ENCODE measurements around the gene B3GALT5. TPM values are rescaled to one million over a fixed set of nuclear protein-coding genes. Genes with fewer than 3 reads are reported as not detected.

The B3GALT5 gene
- total RNA-seq, 2 experiments from 2014 or later = not detected

DNA sequence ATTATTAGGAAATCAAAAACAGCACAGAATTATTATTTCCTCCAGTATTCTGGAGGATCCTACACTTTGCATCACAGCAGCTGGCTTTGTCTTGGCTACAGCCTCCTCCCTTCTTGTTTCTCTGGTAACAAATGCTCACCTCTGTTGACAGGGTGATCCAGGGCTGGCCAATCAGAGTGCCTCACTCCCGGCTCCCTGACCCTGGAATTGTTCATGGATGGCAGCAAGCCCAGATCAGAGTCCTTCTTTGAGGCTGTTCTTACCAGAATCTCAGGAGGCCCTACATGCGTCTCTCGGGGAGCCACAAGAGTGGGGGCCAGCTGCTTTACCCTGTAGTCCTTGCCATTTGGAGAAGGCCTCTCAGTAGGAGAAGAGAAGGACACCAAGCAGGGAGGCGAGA lies 83.9 kb downstream of the B3GALT5 start:
- H3K4me3 Mint-ChIP-seq = no peak overlapping the region
- ChIA-PET POLR2A (interaction anchor here (0.6 kb wide), 1 partner anchor 110 kb away, joined by 4 read pairs; no protein-coding TSS in a partner anchor), CTCF (no interaction called here)
- DNase-seq = no peak
- no peaks in the 10 kb centered on the region for H3K36me3 Mint-ChIP-seq (ENCODE audit: low read depth)
- no peak for ATAC-seq
- H3K27ac Mint-ChIP-seq = no peak overlapping the region
- no peaks in the 10 kb centered on the region for H3K27me3 Mint-ChIP-seq (ENCODE audit: low read depth)
- no peaks in the 10 kb centered on the region for H3K4me1 Mint-ChIP-seq (ENCODE audit: low read depth)
- no peaks in the 10 kb centered on the region for H3K9me3 Mint-ChIP-seq (ENCODE audit: insufficient read depth)

DNA sequence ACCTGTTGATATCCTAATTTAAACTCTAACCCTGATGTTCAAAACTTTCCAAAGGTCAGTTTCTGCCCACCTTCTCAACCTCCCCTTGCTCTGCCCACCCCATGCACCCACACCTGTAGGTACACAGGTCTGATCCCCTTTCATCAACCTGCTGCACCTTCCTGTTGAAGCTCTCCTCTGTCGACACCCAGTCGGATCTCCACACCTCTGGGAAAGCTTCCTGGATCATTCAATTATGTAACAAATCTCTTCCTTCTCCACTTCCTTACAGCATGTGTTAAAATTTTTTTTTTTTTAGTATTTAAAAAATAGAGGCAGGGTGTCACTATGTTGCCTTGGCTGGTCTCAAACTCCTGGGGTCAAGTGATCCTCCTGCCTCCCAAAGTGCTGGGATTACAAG lies 87.6 kb downstream of the B3GALT5 start:
- ChIA-PET CTCF (no interaction called here), POLR2A (no interaction called here)
- no peaks in the 10 kb centered on the region for H3K9me3 Mint-ChIP-seq (ENCODE audit: insufficient read depth)
- no peaks in the 10 kb centered on the region for H3K27me3 Mint-ChIP-seq (ENCODE audit: low read depth)
- no peak for ATAC-seq
- DNase-seq = no peak
- no peaks in the 10 kb centered on the region for H3K36me3 Mint-ChIP-seq (ENCODE audit: low read depth)
- no peaks in the 10 kb centered on the region for H3K4me1 Mint-ChIP-seq (ENCODE audit: low read depth)
- no peak overlapping the region for H3K4me3 Mint-ChIP-seq
- H3K27ac Mint-ChIP-seq = no peak overlapping the region

DNA sequence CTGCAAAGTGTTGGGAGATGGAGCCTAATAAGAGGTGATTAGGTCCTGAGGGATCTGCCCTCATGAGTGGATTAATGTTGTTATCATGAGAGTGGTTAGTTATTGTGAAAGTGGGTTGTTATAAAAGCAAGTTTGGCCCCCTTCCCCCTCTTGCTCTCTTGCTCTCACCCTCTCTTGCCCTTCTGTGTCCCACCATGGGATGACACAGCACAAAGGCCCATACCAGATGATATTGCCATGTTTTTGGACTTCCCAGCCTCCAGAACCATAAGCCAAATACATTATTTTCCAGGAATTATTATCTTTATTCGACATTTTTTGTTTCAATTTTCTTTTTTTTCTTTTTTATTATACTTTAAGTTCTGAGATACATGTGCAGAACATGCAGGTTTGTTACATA lies 90.8 kb downstream of the B3GALT5 start:
- no peaks in the 10 kb centered on the region for H3K4me1 Mint-ChIP-seq (ENCODE audit: low read depth)
- no peaks in the 10 kb centered on the region for H3K9me3 Mint-ChIP-seq (ENCODE audit: insufficient read depth)
- no peaks in the 10 kb centered on the region for H3K27me3 Mint-ChIP-seq (ENCODE audit: low read depth)
- DNase-seq = no peak
- H3K4me3 Mint-ChIP-seq = no peak overlapping the region
- ChIA-PET CTCF (no interaction called here), POLR2A (no interaction called here)
- H3K36me3 Mint-ChIP-seq (ENCODE audit: low read depth) = no peaks in the 10 kb centered on the region
- ATAC-seq = no peak
- no peak overlapping the region for H3K27ac Mint-ChIP-seq

DNA sequence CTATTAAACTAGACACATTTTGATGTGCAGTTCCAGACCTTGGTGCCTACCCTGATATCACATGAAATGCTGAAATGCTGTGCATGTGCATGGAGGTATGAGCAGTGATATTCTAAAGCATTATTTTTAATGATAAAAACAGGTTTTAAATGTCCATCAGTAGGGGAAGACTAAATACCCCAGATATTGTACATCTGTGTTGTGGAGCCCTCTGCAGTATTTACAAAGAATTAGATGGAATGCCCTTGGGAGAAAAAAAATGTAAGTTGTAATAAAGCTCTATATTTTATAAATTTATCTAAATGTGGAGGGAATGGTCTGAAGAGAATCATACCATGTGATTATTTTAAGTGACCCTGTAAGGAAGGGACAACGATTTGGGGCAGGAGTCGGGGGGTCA lies 93.1 kb downstream of the B3GALT5 start:
- no peaks in the 10 kb centered on the region for H3K36me3 Mint-ChIP-seq (ENCODE audit: low read depth)
- ChIA-PET POLR2A (no interaction called here), CTCF (no interaction called here)
- DNase-seq (no peak), ATAC-seq (no peak)
- H3K4me1 Mint-ChIP-seq (ENCODE audit: low read depth) = no peaks in the 10 kb centered on the region
- H3K27me3 Mint-ChIP-seq (ENCODE audit: low read depth) = no peaks in the 10 kb centered on the region
- H3K27ac Mint-ChIP-seq = no peak overlapping the region
- H3K9me3 Mint-ChIP-seq (ENCODE audit: insufficient read depth) = no peaks in the 10 kb centered on the region
- no peak overlapping the region for H3K4me3 Mint-ChIP-seq

DNA sequence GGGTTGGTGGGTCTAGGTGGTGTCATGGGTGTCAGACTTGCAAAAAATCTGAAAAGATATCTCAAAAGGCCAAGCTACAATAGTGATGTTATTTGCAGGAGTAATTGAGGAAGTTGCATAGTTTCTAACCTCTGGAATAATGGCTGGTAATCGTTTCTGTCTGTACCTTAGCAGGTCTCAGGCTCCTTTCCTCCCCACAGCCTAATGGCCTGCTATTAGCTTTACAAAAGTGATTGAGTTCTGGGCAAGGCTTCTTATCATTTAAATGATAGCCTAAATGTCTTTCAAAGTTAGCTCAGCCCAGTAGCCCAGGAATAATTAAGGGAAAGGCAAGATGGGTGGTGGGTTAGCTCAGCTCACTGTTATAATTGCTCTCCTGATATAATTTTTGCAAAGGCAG lies 94.6 kb downstream of the B3GALT5 start:
- Mint-ChIP-seq H3K27ac (no peak overlapping the region), H3K36me3 (ENCODE audit: low read depth) (no peaks in the 10 kb centered on the region), H3K4me1 (ENCODE audit: low read depth) (no peaks in the 10 kb centered on the region), H3K27me3 (ENCODE audit: low read depth) (no peaks in the 10 kb centered on the region), H3K9me3 (ENCODE audit: insufficient read depth) (no peaks in the 10 kb centered on the region), H3K4me3 (no peak overlapping the region)
- POLR2A ChIA-PET = no interaction called here
- no peak for ATAC-seq
- no peak for DNase-seq
- CTCF ChIA-PET = no interaction called here

DNA sequence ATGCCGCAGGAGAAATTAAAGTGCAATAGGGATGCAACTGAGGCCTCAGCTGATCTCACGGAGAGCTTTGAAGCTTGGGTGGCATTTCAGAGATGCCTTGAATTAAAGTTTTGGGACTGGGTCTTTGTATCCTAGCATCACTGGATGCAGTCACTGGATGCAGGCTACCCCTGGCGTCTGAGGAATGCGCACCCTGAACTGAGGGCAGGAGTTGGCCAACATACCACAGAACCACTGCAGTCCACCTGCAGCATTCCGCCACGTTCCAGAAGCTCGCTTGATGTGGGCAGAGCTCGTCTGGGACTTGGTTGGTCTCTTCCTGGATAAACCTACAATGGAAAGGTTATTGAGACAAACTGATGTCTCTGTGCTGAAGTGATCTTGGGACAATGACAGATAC lies 98.1 kb downstream of the B3GALT5 start:
- ChIA-PET POLR2A (no interaction called here), CTCF (no interaction called here)
- DNase-seq (no peak), ATAC-seq (no peak)
- Mint-ChIP-seq H3K9me3 (ENCODE audit: insufficient read depth) (no peaks in the 10 kb centered on the region), H3K36me3 (ENCODE audit: low read depth) (no peaks in the 10 kb centered on the region), H3K4me3 (no peak overlapping the region), H3K27me3 (ENCODE audit: low read depth) (no peaks in the 10 kb centered on the region), H3K27ac (no peak overlapping the region), H3K4me1 (ENCODE audit: low read depth) (no peaks in the 10 kb centered on the region)

DNA sequence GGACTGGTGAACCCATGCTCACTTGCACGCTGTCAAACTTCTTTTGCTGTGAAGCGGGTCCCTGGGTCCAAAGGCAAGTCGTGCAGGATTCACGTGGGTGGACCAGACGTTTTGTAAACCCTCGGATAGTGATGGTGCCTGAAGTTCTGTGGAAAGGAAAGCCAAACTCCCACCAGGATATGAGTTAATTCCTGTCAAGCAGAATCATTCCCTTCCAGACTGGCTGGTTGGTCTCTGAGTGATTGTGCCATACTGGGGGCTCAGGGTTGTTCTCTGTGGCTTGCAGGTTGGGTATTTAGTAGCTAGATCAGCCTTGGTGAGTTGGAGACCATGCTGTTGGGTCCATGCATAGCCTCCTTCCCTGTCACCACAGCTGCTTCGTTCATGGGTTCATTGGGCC lies 99.5 kb downstream of the B3GALT5 start:
- Mint-ChIP-seq H3K27ac (no peak overlapping the region), H3K9me3 (ENCODE audit: insufficient read depth) (no peaks in the 10 kb centered on the region), H3K4me1 (ENCODE audit: low read depth) (no peaks in the 10 kb centered on the region), H3K36me3 (ENCODE audit: low read depth) (no peaks in the 10 kb centered on the region), H3K27me3 (ENCODE audit: low read depth) (no peaks in the 10 kb centered on the region), H3K4me3 (no peak overlapping the region)
- POLR2A ChIA-PET = no interaction called here
- CTCF ChIA-PET = interaction anchor here (0.9 kb wide), 1 partner anchor 194 kb away, joined by 5 read pairs; no protein-coding TSS in a partner anchor
- no peak for DNase-seq
- ATAC-seq = no peak

DNA sequence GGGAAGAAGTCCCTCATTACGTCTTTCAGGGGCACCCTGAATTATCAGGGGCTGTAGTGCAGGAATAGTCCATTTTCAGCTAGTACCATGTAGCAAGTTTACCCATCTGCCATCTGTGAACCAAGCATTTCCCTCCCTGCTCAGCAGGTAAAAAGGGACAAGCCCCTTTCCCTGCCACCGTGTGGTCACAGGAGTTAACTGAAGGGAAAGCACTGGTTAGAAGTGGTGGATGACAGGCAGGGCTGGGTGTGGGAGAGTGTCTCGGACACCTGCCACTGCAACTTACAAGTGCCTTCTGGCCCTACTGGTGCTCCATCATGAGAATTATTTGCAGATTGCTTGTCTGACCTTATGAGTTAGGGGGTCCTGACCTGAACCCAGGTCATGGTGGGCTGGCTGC lies 100.2 kb downstream of the B3GALT5 start:
- Mint-ChIP-seq H3K27me3 (ENCODE audit: low read depth) (no peaks in the 10 kb centered on the region), H3K27ac (no peak overlapping the region), H3K4me3 (no peak overlapping the region), H3K9me3 (ENCODE audit: insufficient read depth) (no peaks in the 10 kb centered on the region), H3K36me3 (ENCODE audit: low read depth) (no peaks in the 10 kb centered on the region), H3K4me1 (ENCODE audit: low read depth) (no peaks in the 10 kb centered on the region)
- DNase-seq (no peak), ATAC-seq (no peak)
- ChIA-PET CTCF (interaction anchor here (0.9 kb wide), 1 partner anchor 195 kb away, joined by 5 read pairs; no protein-coding TSS in a partner anchor), POLR2A (no interaction called here)

DNA sequence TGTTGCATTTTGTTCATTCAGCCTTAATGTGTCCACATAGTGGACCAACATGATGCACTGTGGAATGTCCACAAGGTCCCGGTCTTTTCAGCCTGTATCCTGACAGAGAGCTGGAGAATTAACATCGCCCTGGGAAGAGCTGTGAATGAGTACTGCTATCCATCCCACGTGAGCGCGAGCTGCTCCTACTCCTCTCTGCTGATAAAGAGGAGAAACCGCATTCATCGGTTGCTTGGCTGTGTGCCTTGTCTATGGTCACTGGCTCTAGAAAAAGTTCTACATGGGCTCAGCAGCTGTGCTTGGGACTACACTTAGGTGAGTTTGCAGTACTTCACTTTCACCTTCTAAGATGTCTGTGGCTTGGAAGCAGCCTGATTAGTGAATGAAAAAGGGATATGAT lies 101.2 kb downstream of the B3GALT5 start:
- CTCF ChIA-PET = no interaction called here
- ATAC-seq = no peak

DNA sequence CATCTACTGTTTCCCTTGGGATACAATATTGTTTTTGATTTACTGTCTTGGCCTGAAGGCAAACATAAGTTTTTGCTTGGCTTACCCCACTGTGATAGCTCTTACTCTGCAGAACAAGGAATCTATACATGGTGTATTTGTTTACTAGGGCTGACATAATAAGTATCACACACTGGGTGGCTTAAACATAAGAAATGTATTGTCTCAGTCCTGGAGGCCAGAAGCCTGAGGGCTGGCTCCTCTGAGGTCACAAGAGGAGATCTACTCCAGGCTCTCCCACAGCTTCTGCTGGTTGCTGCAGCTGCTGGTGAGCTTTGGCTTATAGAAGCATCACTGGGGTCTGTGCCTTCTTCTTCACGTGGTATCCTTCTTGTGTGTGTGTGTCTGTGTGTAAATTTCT lies 101.6 kb downstream of the B3GALT5 start:
- no peak for DNase-seq
- POLR2A ChIA-PET = no interaction called here
- CTCF ChIA-PET = no interaction called here
- Mint-ChIP-seq H3K4me1 (ENCODE audit: low read depth) (no peaks in the 10 kb centered on the region), H3K36me3 (ENCODE audit: low read depth) (no peaks in the 10 kb centered on the region), H3K27me3 (ENCODE audit: low read depth) (no peaks in the 10 kb centered on the region), H3K27ac (no peak overlapping the region), H3K9me3 (ENCODE audit: insufficient read depth) (no peaks in the 10 kb centered on the region), H3K4me3 (no peak overlapping the region)
- ATAC-seq = no peak

More for the DNA sequence above, 101.2 kb downstream of the B3GALT5 start:
- H3K9me3 Mint-ChIP-seq (ENCODE audit: insufficient read depth) = no peaks in the 10 kb centered on the region
- no peak overlapping the region for H3K27ac Mint-ChIP-seq
- H3K4me3 Mint-ChIP-seq = no peak overlapping the region
- no peaks in the 10 kb centered on the region for H3K36me3 Mint-ChIP-seq (ENCODE audit: low read depth)
- no peaks in the 10 kb centered on the region for H3K4me1 Mint-ChIP-seq (ENCODE audit: low read depth)
- no peaks in the 10 kb centered on the region for H3K27me3 Mint-ChIP-seq (ENCODE audit: low read depth)
- DNase-seq = no peak
- POLR2A ChIA-PET = no interaction called here

DNA sequence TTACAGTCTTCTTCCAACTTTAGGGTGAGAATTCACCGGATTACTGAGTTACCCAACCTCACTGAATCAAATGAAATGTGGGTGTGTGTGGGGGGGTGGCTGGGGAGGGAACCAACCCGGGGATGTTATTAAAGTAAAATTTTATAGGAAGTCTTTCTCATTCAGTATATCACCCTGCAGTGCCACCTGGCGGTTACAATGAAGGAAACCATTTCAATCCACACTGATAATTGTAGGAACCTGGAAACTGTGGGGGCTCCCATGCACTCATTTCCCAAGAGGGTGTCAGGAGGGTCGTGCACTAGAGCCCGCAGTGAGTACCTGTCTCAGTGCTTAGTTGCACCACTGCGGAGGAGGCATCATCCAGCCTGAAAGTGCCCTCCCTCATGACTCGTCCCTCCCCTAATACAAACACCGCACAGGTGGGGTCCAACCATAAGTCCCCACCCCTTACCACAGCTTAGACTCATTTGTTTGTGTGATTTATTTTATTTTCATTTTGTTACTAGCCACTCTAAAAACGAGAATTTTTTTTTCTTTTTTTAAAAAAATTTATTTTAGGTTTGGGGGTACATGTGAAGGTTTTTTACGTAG lies 103.2 kb downstream of the B3GALT5 start:
- ATAC-seq = no peak
- Mint-ChIP-seq H3K36me3 (ENCODE audit: low read depth) (no peaks in the 10 kb centered on the region), H3K27ac (no peak overlapping the region), H3K4me1 (ENCODE audit: low read depth) (no peaks in the 10 kb centered on the region), H3K27me3 (ENCODE audit: low read depth) (no peaks in the 10 kb centered on the region), H3K9me3 (ENCODE audit: insufficient read depth) (no peaks in the 10 kb centered on the region), H3K4me3 (no peak overlapping the region)
- CTCF ChIA-PET = interaction anchor here (1.0 to 2.6 kb wide), 4 partner anchors 196 to 208 kb away, joined by 4 to 15 read pairs (median 4); no protein-coding TSS in a partner anchor
- DNase-seq = peak; percentile 59
- POLR2A ChIA-PET = no interaction called here

DNA sequence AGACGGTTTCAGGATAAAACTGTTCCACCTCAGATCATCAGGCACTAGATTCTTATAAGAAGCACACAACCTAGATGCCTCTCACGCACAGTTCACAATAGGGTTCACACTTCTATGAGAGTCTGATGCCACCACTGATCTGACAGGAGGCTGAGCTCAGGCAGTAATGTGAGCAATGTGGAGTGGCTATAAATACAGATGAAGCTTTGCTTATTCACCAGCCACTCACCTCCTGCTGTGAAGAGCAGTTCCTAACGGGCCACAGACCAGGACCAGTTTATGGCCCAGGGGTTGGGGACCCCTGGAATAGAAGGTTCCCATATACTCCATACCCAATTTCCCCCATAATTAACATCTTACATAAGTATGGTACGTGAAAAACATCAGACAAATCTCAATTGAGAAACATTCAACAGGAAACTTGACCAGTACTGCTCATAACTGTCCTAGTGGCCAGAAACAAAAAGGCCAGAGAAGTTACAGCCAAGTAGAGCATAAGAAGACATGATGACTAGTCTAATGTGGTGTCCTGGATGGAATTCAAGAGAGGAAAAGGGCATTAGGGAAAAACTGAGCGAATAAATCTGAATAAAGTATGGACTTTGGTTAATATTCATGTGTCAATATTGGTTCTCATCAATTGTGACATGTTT lies 107.5 kb downstream of the B3GALT5 start:
- H3K9me3 Mint-ChIP-seq (ENCODE audit: insufficient read depth) = no peaks in the 10 kb centered on the region
- H3K36me3 Mint-ChIP-seq (ENCODE audit: low read depth) = no peaks in the 10 kb centered on the region
- CTCF ChIA-PET = no interaction called here
- no peaks in the 10 kb centered on the region for H3K27me3 Mint-ChIP-seq (ENCODE audit: low read depth)
- POLR2A ChIA-PET = no interaction called here
- H3K27ac Mint-ChIP-seq = no peak overlapping the region
- no peak for DNase-seq
- no peak for ATAC-seq
- no peak overlapping the region for H3K4me3 Mint-ChIP-seq
- H3K4me1 Mint-ChIP-seq (ENCODE audit: low read depth) = no peaks in the 10 kb centered on the region

DNA sequence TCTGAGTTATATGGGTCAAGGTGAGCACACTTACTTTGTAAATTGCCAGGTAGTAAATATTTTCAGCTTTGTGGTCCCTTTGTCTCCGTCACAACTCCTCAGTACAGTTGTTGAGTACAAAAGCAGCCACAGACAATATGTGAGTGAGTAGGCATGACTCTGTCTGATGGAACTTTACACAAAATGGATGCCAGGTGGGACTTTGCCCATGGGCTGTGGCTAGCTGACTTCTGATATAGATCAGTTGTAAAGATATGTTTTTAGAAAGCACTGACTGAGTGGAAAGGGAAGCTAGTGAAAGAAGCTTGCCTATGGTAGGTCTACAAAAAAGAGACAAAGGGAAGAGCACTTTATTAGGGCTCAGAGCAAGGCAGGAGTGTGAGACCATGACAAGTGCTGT lies 109.1 kb downstream of the B3GALT5 start:
- ChIA-PET POLR2A (no interaction called here), CTCF (no interaction called here)
- Mint-ChIP-seq H3K27me3 (ENCODE audit: low read depth) (no peaks in the 10 kb centered on the region), H3K27ac (no peak overlapping the region), H3K4me1 (ENCODE audit: low read depth) (no peaks in the 10 kb centered on the region), H3K36me3 (ENCODE audit: low read depth) (no peaks in the 10 kb centered on the region), H3K9me3 (ENCODE audit: insufficient read depth) (no peaks in the 10 kb centered on the region), H3K4me3 (no peak overlapping the region)
- DNase-seq (no peak), ATAC-seq (no peak)

All from activated CD8-positive, alpha-beta T cell treated with anti-CD3 and anti-CD28 coated beads, Interleukin-2, amount 10 ng/mL, durations not matched to agents 7 days and 5 days (primary cell).